ENCODE measurements around the gene DRG2.
A peak's percentile ranks its signal among the peaks of the same experiment; 100 is the strongest.

DRG2 gene

GRCh38 chr17:18087610-18088491 is at the start of gene DRG2:
Gene DRG2, plus strand, starts transcription at chr17:18087948. Its CDS starts 76 bp downstream, at chr17:18088024.
- peak; percentile 78 to 86 for DNase-seq (ENCODE audit: low read depth in 2 of 2)

GRCh38 chr17:18038149-18038850 is 49.4 kb upstream of the DRG2 start:
- DNase-seq (ENCODE audit: low read depth in 2 of 2) = peak in 1 of 2 donors; percentile 19

- peak; percentile 99 for DNase-seq (ENCODE audit: low read depth in 2 of 2)
Observed at GRCh38 chr17:18038861-18039534, 48.8 kb upstream of the DRG2 start, which contains the start of the genes ATPAF2 and GID4. Gene ATPAF2, minus strand, starts transcription at chr17:18039168. Its CDS starts 155 bp downstream, at chr17:18039013. Gene GID4, plus strand, starts transcription at chr17:18039408. Its CDS starts 57 bp downstream, at chr17:18039465.

GRCh38 chr17:18039535-18040260 is 48.0 kb upstream of the DRG2 start:
- DNase-seq (ENCODE audit: low read depth in 2 of 2) = no peak

GRCh38 chr17:18040261-18040858 is 47.4 kb upstream of the DRG2 start:
- DNase-seq (ENCODE audit: low read depth in 2 of 2) = no peak

- no peak for DNase-seq (ENCODE audit: low read depth in 2 of 2)
Observed at GRCh38 chr17:18041776-18042175, 46.0 kb upstream of the DRG2 start.

GRCh38 chr17:18042983-18043382 is 44.8 kb upstream of the DRG2 start:
- no peak for DNase-seq (ENCODE audit: low read depth in 2 of 2)

GRCh38 chr17:18043491-18043890 is 44.3 kb upstream of the DRG2 start:
- DNase-seq (ENCODE audit: low read depth in 2 of 2) = no peak

GRCh38 chr17:18044609-18045008 is 43.1 kb upstream of the DRG2 start:
- no peak for DNase-seq (ENCODE audit: low read depth in 2 of 2)

- no peak for DNase-seq (ENCODE audit: low read depth in 2 of 2)
Observed at GRCh38 chr17:18045691-18046350, 41.9 kb upstream of the DRG2 start.

- DNase-seq (ENCODE audit: low read depth in 2 of 2) = no peak
Observed at GRCh38 chr17:18055597-18055996, 32.2 kb upstream of the DRG2 start.

GRCh38 chr17:18056214-18056613 is 31.5 kb upstream of the DRG2 start:
- DNase-seq (ENCODE audit: low read depth in 2 of 2) = no peak

GRCh38 chr17:18059283-18059682 is 28.5 kb upstream of the DRG2 start:
- no peak for DNase-seq (ENCODE audit: low read depth in 2 of 2)

- DNase-seq (ENCODE audit: low read depth in 2 of 2) = no peak
Observed at GRCh38 chr17:18064053-18064452, 23.7 kb upstream of the DRG2 start.

- DNase-seq (ENCODE audit: low read depth in 2 of 2) = no peak
Observed at GRCh38 chr17:18065546-18065945, 22.2 kb upstream of the DRG2 start.

GRCh38 chr17:18066866-18067265 is 20.9 kb upstream of the DRG2 start:
- DNase-seq (ENCODE audit: low read depth in 2 of 2) = no peak

- DNase-seq (ENCODE audit: low read depth in 2 of 2) = no peak
Observed at GRCh38 chr17:18069101-18069500, 18.6 kb upstream of the DRG2 start.

GRCh38 chr17:18070861-18071340 is 16.8 kb upstream of the DRG2 start:
- no peak for DNase-seq (ENCODE audit: low read depth in 2 of 2)

- no peak for DNase-seq (ENCODE audit: low read depth in 2 of 2)
Observed at GRCh38 chr17:18071751-18072150, 16.0 kb upstream of the DRG2 start.

- no peak for DNase-seq (ENCODE audit: low read depth in 2 of 2)
Observed at GRCh38 chr17:18074566-18075272, 13.0 kb upstream of the DRG2 start.

Measured in stimulated activated CD4-positive, alpha-beta T cell treated with anti-CD3 and anti-CD28 coated beads, Interleukin-15, amount 100 ng/mL, for 48 hours (primary cell).